ENCODE data around the gene FNDC3B. TPM values are rescaled to one million over a fixed set of nuclear protein-coding genes. Genes with fewer than 3 reads are reported as not detected.
A peak's percentile ranks its signal among the peaks of the same experiment; 100 is the strongest.

FNDC3B gene
- total RNA-seq, 2 experiments from 2014 or later = 11.6 to 12.2 TPM

GRCh38 chr3:172057059-172057458, 17.7 kb downstream of the FNDC3B start:
- peaks cover 33% of the 10 kb centered on the region for H3K4me1 Mint-ChIP-seq
- no peak overlapping the region for H3K27ac Mint-ChIP-seq

GRCh38 chr3:172057624-172058327, 18.4 kb downstream of the FNDC3B start:
- Mint-ChIP-seq H3K4me3 (no peak overlapping the region), H3K36me3 (peaks cover 11% of the 10 kb centered on the region), H3K27ac (no peak overlapping the region), H3K27me3 (no peaks in the 10 kb centered on the region), H3K4me1 (peaks cover 35% of the 10 kb centered on the region), H3K9me3 (no peaks in the 10 kb centered on the region)
- DNase-seq = no peak

More at GRCh38 chr3:172057059-172057458, 17.7 kb downstream of the FNDC3B start:
- Mint-ChIP-seq H3K36me3 (peaks cover 16% of the 10 kb centered on the region), H3K27me3 (no peaks in the 10 kb centered on the region), H3K9me3 (peaks cover 3% of the 10 kb centered on the region), H3K4me3 (no peak overlapping the region)
- DNase-seq = no peak

GRCh38 chr3:172059532-172059931, 20.2 kb downstream of the FNDC3B start:
- H3K4me1 Mint-ChIP-seq = peaks cover 34% of the 10 kb centered on the region
- no peak overlapping the region for H3K27ac Mint-ChIP-seq
- DNase-seq = no peak
- peaks cover 25% of the 10 kb centered on the region for H3K36me3 Mint-ChIP-seq
- H3K9me3 Mint-ChIP-seq = peaks cover 5% of the 10 kb centered on the region
- H3K27me3 Mint-ChIP-seq = no peaks in the 10 kb centered on the region
- H3K4me3 Mint-ChIP-seq = no peak overlapping the region

GRCh38 chr3:172060234-172060633, 20.9 kb downstream of the FNDC3B start:
- Mint-ChIP-seq H3K36me3 (peaks cover 27% of the 10 kb centered on the region), H3K27ac (no peak overlapping the region), H3K27me3 (no peaks in the 10 kb centered on the region), H3K9me3 (peaks cover 5% of the 10 kb centered on the region), H3K4me1 (peaks cover 31% of the 10 kb centered on the region), H3K4me3 (no peak overlapping the region)
- DNase-seq = no peak

GRCh38 chr3:172061724-172062184, 22.4 kb downstream of the FNDC3B start:
- DNase-seq = no peak
- no peaks in the 10 kb centered on the region for H3K27me3 Mint-ChIP-seq
- H3K36me3 Mint-ChIP-seq = peaks cover 22% of the 10 kb centered on the region
- H3K4me1 Mint-ChIP-seq = peaks cover 33% of the 10 kb centered on the region
- no peak overlapping the region for H3K27ac Mint-ChIP-seq
- peaks cover 5% of the 10 kb centered on the region for H3K9me3 Mint-ChIP-seq
- no peak overlapping the region for H3K4me3 Mint-ChIP-seq

GRCh38 chr3:172062761-172063160, 23.4 kb downstream of the FNDC3B start:
- H3K27ac Mint-ChIP-seq = no peak overlapping the region
- H3K36me3 Mint-ChIP-seq = peaks cover 22% of the 10 kb centered on the region
- H3K9me3 Mint-ChIP-seq = peaks cover 5% of the 10 kb centered on the region
- H3K4me3 Mint-ChIP-seq = no peak overlapping the region
- H3K4me1 Mint-ChIP-seq = peaks cover 37% of the 10 kb centered on the region
- no peaks in the 10 kb centered on the region for H3K27me3 Mint-ChIP-seq
- no peak for DNase-seq

GRCh38 chr3:172063456-172064432, 24.4 kb downstream of the FNDC3B start:
- Mint-ChIP-seq H3K36me3 (peaks cover 22% of the 10 kb centered on the region), H3K27ac (no peak overlapping the region), H3K9me3 (peaks cover 5% of the 10 kb centered on the region), H3K4me3 (no peak overlapping the region), H3K27me3 (no peaks in the 10 kb centered on the region), H3K4me1 (peaks cover 36% of the 10 kb centered on the region)
- DNase-seq = no peak

- H3K27me3 Mint-ChIP-seq = no peaks in the 10 kb centered on the region
- H3K9me3 Mint-ChIP-seq = peaks cover 5% of the 10 kb centered on the region
- H3K27ac Mint-ChIP-seq = no peak overlapping the region
- no peak for DNase-seq
- no peak overlapping the region for H3K4me3 Mint-ChIP-seq
- peaks cover 22% of the 10 kb centered on the region for H3K36me3 Mint-ChIP-seq
- H3K4me1 Mint-ChIP-seq = peaks cover 36% of the 10 kb centered on the region
Observed at GRCh38 chr3:172065527-172065926, 26.1 kb downstream of the FNDC3B start.

GRCh38 chr3:172065967-172066762, 26.8 kb downstream of the FNDC3B start:
- H3K4me1 Mint-ChIP-seq = peaks cover 36% of the 10 kb centered on the region
- H3K27ac Mint-ChIP-seq = no peak overlapping the region
- no peak for DNase-seq
- H3K9me3 Mint-ChIP-seq = peaks cover 5% of the 10 kb centered on the region
- H3K4me3 Mint-ChIP-seq = no peak overlapping the region
- no peaks in the 10 kb centered on the region for H3K27me3 Mint-ChIP-seq
- H3K36me3 Mint-ChIP-seq = peaks cover 22% of the 10 kb centered on the region

GRCh38 chr3:172066880-172067796, 27.8 kb downstream of the FNDC3B start:
- Mint-ChIP-seq H3K27me3 (no peaks in the 10 kb centered on the region), H3K4me3 (no peak overlapping the region), H3K27ac (peak overlapping the region; percentile 0), H3K36me3 (peaks cover 19% of the 10 kb centered on the region), H3K4me1 (peaks cover 27% of the 10 kb centered on the region), H3K9me3 (peaks cover 5% of the 10 kb centered on the region)
- no peak for DNase-seq

GRCh38 chr3:172067837-172068440, 28.6 kb downstream of the FNDC3B start:
- Mint-ChIP-seq H3K4me3 (no peak overlapping the region), H3K4me1 (peaks cover 23% of the 10 kb centered on the region), H3K36me3 (peaks cover 15% of the 10 kb centered on the region), H3K27me3 (no peaks in the 10 kb centered on the region), H3K27ac (no peak overlapping the region), H3K9me3 (peaks cover 5% of the 10 kb centered on the region)
- no peak for DNase-seq

GRCh38 chr3:172068977-172069376, 29.6 kb downstream of the FNDC3B start:
- Mint-ChIP-seq H3K36me3 (peaks cover 5% of the 10 kb centered on the region), H3K4me3 (no peak overlapping the region), H3K27me3 (no peaks in the 10 kb centered on the region), H3K4me1 (peaks cover 24% of the 10 kb centered on the region), H3K9me3 (peaks cover 2% of the 10 kb centered on the region), H3K27ac (no peak overlapping the region)
- DNase-seq = no peak

GRCh38 chr3:172069478-172069877, 30.1 kb downstream of the FNDC3B start:
- no peaks in the 10 kb centered on the region for H3K9me3 Mint-ChIP-seq
- DNase-seq = no peak
- peaks cover 4% of the 10 kb centered on the region for H3K36me3 Mint-ChIP-seq
- H3K4me1 Mint-ChIP-seq = peaks cover 26% of the 10 kb centered on the region
- no peak overlapping the region for H3K27ac Mint-ChIP-seq
- H3K27me3 Mint-ChIP-seq = no peaks in the 10 kb centered on the region
- H3K4me3 Mint-ChIP-seq = no peak overlapping the region
